Renal pelvis (tissue), 4 donors: ENCODE results near the gene GABRG3. TPM values are rescaled to one million over a fixed set of nuclear protein-coding genes. Genes with fewer than 3 reads are reported as not detected.

Experiments
- DNase-seq: peaks from one replicate; pipeline ENCODE4 v3.0.0-alpha.2; 2013
- polyA plus RNA-seq, 3 donors: library from polyadenylated mRNA; unstranded; fragments of 120-200 nt; gene quantifications; one replicate each; pipeline ENCODE4 v1.2.1, GENCODE V29; 2013; ENCODE audit not compliant: insufficient read length in 3 of 3

The GABRG3 gene
- polyA plus RNA-seq, 3 donors, result 1.4 to 2.3 (median 1.7) TPM

GRCh38 chr15:27097506-27097905 is 126.5 kb downstream of the GABRG3 start:
- no peak for DNase-seq

GRCh38 chr15:27101982-27102381 is 131.0 kb downstream of the GABRG3 start:
- no peak for DNase-seq

GRCh38 chr15:27111323-27111722 is 140.3 kb downstream of the GABRG3 start:
- DNase-seq, result no peak

GRCh38 chr15:27114473-27114872 is 143.5 kb downstream of the GABRG3 start:
- no peak for DNase-seq

- DNase-seq, result no peak
These were observed 148.8 kb downstream of the GABRG3 start for GRCh38 chr15:27119695-27120266.

- DNase-seq, result no peak
These were observed 150.7 kb downstream of the GABRG3 start for GRCh38 chr15:27121672-27122071.

GRCh38 chr15:27123291-27123690 is 152.3 kb downstream of the GABRG3 start:
- no peak for DNase-seq

- no peak for DNase-seq
These were observed 152.8 kb downstream of the GABRG3 start for GRCh38 chr15:27123808-27124207.

GRCh38 chr15:27124287-27124871 is 153.4 kb downstream of the GABRG3 start:
- DNase-seq, result no peak

- DNase-seq, result no peak
These were observed 154.2 kb downstream of the GABRG3 start for GRCh38 chr15:27125185-27125584.

- no peak for DNase-seq
These were observed 155.5 kb downstream of the GABRG3 start for GRCh38 chr15:27126449-27126848.

GRCh38 chr15:27127815-27128570 is 157.0 kb downstream of the GABRG3 start:
- DNase-seq, result no peak

- DNase-seq, result no peak
These were observed 162.3 kb downstream of the GABRG3 start for GRCh38 chr15:27133249-27133648.

- no peak for DNase-seq
These were observed 163.5 kb downstream of the GABRG3 start for GRCh38 chr15:27134481-27134880.

GRCh38 chr15:27135151-27135550 is 164.2 kb downstream of the GABRG3 start:
- DNase-seq, result no peak

GRCh38 chr15:27137127-27137526 is 166.1 kb downstream of the GABRG3 start:
- no peak for DNase-seq

- DNase-seq, result no peak
These were observed 194.6 kb downstream of the GABRG3 start for GRCh38 chr15:27165590-27165989.

GRCh38 chr15:27166917-27167316 is 195.9 kb downstream of the GABRG3 start:
- no peak for DNase-seq

GRCh38 chr15:27167738-27168137 is 196.8 kb downstream of the GABRG3 start:
- DNase-seq, result no peak

GRCh38 chr15:27170851-27171250 is 199.9 kb downstream of the GABRG3 start:
- no peak for DNase-seq

- DNase-seq, result no peak
These were observed 201.8 kb downstream of the GABRG3 start for GRCh38 chr15:27172821-27173220.

- DNase-seq, result no peak
These were observed 204.6 kb downstream of the GABRG3 start for GRCh38 chr15:27175472-27176153.
